Peyer's patch (tissue), 4 donors: Measurements from ENCODE around the gene SIRPA.

Experiments
- POLR2A ChIP-seq, 2 donors: fragments of 450-650 bp; IDR thresholded peaks; one replicate each; pipeline ENCODE4 v1.5.1; 2017; ENCODE audit warnings: antibody characterized with exemption in 2 of 2, mild to moderate bottlenecking in 2 of 2, moderate library complexity in 2 of 2
- TF ChIP-seq, protein P1 (sequence below), 6 experiments: fragments of 450-650 bp in 4 of 6; fragments of 200-600 bp in 2 of 6; sonication (generic) in 1 of 6; IDR thresholded peaks; one replicate each; pipeline ENCODE4 v1.5.1; 2017 to 2019; ENCODE audit warnings: antibody characterized with exemption in 6 of 6, mild to moderate bottlenecking in 3 of 6, moderate library complexity in 1 of 6

DNA sequence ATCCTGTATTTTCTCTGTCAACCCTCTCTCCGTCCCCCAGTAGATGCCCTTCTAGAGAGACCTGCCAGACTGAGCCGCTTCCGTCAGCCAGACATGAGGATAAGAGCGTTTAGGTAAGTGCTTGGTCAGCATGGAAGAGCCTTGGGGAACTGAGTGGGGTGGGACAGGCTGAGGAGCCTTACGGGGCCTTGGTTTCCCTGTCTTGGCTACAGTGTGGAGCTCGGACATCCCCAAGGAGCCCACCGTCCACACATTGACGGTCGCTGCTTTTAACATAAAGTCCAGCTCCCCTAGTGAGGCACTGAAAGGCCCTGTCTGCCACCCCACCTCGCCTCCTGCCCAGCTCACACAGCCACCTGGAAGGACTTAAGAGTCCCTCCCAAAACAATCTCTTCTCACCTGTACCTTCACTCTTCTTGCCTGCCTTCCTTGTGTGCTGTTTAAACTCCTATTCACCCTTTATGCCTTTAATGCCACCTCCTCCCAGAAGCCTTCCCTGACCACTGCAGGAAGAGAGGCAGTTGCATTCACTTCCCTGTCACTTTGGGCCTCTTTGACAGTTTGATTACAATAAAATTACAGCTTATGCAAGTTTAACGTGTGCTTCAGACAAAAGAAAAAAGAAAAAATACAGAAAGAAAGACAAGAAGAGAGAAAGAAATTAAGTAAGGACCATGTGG lies 56.4 kb downstream of the SIRPA start:
- no peak for TF ChIP-seq POLR2A (IDR thresholded peaks at IDR 0.05)
- TF ChIP-seq, protein P1, sequence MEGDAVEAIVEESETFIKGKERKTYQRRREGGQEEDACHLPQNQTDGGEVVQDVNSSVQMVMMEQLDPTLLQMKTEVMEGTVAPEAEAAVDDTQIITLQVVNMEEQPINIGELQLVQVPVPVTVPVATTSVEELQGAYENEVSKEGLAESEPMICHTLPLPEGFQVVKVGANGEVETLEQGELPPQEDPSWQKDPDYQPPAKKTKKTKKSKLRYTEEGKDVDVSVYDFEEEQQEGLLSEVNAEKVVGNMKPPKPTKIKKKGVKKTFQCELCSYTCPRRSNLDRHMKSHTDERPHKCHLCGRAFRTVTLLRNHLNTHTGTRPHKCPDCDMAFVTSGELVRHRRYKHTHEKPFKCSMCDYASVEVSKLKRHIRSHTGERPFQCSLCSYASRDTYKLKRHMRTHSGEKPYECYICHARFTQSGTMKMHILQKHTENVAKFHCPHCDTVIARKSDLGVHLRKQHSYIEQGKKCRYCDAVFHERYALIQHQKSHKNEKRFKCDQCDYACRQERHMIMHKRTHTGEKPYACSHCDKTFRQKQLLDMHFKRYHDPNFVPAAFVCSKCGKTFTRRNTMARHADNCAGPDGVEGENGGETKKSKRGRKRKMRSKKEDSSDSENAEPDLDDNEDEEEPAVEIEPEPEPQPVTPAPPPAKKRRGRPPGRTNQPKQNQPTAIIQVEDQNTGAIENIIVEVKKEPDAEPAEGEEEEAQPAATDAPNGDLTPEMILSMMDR (IDR thresholded peaks at IDR 0.05) = no peak
